SK-N-MC (cell line): ENCODE results near the gene DNAH14.
"Not testable (repeated sequence)": the region's sequence is repeated elsewhere in the genome, so short reads cannot be mapped to it uniquely, and the experiment has no call there.

Experiments
- DNase-seq: peaks from one replicate; pipeline ENCODE4 v3.0.0-alpha.2; 2011; ENCODE audit warnings: low read depth, low spot score
- H3K27ac ChIP-seq: fragments of 200-600 bp; sonication (generic); 2 replicates; pipeline ENCODE4 v1.5.1; 2016; ENCODE audit warnings: mixed run types
- H3K36me3 ChIP-seq: fragments of 200-600 bp; sonication (generic); 2 replicates; pipeline ENCODE4 v1.6.1; 2017; ENCODE audit warnings: antibody characterized with exemption, low read length, mixed read lengths; ENCODE audit not compliant: insufficient read depth
- H3K4me3 ChIP-seq: fragments of 200-600 bp; sonication (generic); 2 replicates; pipeline ENCODE4 v1.5.1; 2016
- H3K9ac ChIP-seq: fragments of 200-600 bp; sonication (generic); 2 replicates; pipeline ENCODE4 v1.8.0; 2017; ENCODE audit warnings: mixed run types, mixed read lengths; ENCODE audit not compliant: insufficient read length
- H3K9me3 ChIP-seq: fragments of 200-600 bp; sonication (generic); 2 replicates; pipeline ENCODE4 v1.6.1; 2017; ENCODE audit warnings: low read depth, mild to moderate bottlenecking, antibody characterized with exemption, low read length, moderate library complexity, mixed read lengths
- EZH2 ChIP-seq: fragments of 200-600 bp; sonication (generic); IDR thresholded peaks from one replicate; pipeline ENCODE4 v1.6.1; 2017; ENCODE audit warnings: antibody characterized with exemption
- FOXP2 ChIP-seq: optimal IDR thresholded peaks from 2 replicates; pipeline ENCODE3; 2011; ENCODE audit warnings: mild to moderate bottlenecking, moderate library complexity; ENCODE audit not compliant: insufficient read depth; ENCODE audit errors: extremely low read length, control extremely low read depth
- POLR2AphosphoS5 ChIP-seq: IDR thresholded peaks from 2 replicates; pipeline ENCODE4 v1.6.1; 2012; ENCODE audit warnings: mild to moderate bottlenecking, low read depth, low read length, borderline replicate concordance

Gene DNAH14

GRCh38 chr1:224998185-224998584 is 68.7 kb downstream of the DNAH14 start:
- DNase-seq: no peak
- H3K4me3 ChIP-seq: no peak overlapping the region
- TF ChIP-seq EZH2 (no peak), POLR2AphosphoS5 (no peak), FOXP2 (no peak)
- H3K9ac ChIP-seq: no peak overlapping the region
- H3K27ac ChIP-seq: no peak overlapping the region
- no peaks in the 10 kb centered on the region for H3K9me3 ChIP-seq
- H3K36me3 ChIP-seq: no peaks in the 10 kb centered on the region

- no peak for DNase-seq
- no peak overlapping the region for H3K9ac ChIP-seq
- no peak overlapping the region for H3K27ac ChIP-seq
- no peaks in the 10 kb centered on the region for H3K36me3 ChIP-seq
- no peaks in the 10 kb centered on the region for H3K9me3 ChIP-seq
- TF ChIP-seq FOXP2: no peak
- TF ChIP-seq EZH2: no peak
- no peak for TF ChIP-seq POLR2AphosphoS5
- no peak overlapping the region for H3K4me3 ChIP-seq
Observed at GRCh38 chr1:225004396-225004795, 74.9 kb downstream of the DNAH14 start.

DNA sequence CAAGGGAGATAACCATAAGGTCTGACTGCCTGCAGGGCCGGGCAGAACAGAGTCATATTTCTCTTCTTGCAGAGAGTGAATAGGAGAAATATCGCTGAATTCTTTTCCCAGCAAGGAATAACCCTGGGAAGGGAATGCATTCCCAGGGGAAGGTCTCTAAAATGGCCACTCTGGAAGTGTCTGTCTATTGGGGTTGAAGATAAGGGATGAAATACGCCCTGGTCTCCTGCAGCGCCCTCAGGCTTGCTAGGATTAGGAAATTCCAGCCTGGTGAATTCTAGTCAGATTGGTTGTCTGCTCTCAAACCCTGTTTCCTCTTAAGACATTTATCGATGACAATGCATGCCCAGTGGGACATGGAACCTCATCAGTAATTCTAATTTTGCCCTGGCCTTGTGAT is 76.9 kb downstream of the DNAH14 start:
- not testable (repeated sequence) for H3K4me3 ChIP-seq, H3K9me3 ChIP-seq, H3K36me3 ChIP-seq, H3K27ac ChIP-seq, H3K9ac ChIP-seq, DNase-seq

GRCh38 chr1:225008050-225008449 is 78.6 kb downstream of the DNAH14 start:
- not testable (repeated sequence) for H3K9ac ChIP-seq, H3K9me3 ChIP-seq, H3K27ac ChIP-seq, DNase-seq, H3K4me3 ChIP-seq, H3K36me3 ChIP-seq

GRCh38 chr1:225021037-225021436 is 91.6 kb downstream of the DNAH14 start:
- DNase-seq: no peak
- H3K36me3 ChIP-seq: no peaks in the 10 kb centered on the region
- H3K9me3 ChIP-seq: no peaks in the 10 kb centered on the region
- H3K4me3 ChIP-seq: no peak overlapping the region
- no peak overlapping the region for H3K27ac ChIP-seq
- no peak for TF ChIP-seq FOXP2
- H3K9ac ChIP-seq: no peak overlapping the region

DNA sequence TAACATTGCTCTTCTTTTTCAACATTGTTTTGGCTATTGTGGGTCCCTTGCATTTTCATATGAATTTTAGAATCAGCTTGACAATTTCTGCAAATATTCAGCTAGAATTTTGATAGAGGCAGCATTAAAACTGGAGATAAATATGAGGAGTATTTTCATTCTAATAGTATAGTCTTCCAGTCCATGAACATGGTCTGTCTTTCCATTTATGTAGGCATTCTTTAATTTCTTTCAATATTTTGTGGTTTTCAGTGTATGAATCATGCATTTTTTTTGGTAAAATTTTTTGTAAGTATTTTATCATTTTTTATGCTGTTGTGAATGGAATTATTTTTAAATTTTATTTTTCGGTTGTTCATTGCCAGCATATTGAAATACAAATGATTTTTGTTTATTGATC is 97.2 kb downstream of the DNAH14 start:
- Histone ChIP-seq H3K4me3 (no peak overlapping the region), H3K27ac (no peak overlapping the region), H3K36me3 (no peaks in the 10 kb centered on the region), H3K9me3 (no peaks in the 10 kb centered on the region), H3K9ac (no peak overlapping the region)
- TF ChIP-seq FOXP2 (no peak), EZH2 (no peak), POLR2AphosphoS5 (no peak)
- no peak for DNase-seq

- H3K36me3 ChIP-seq, H3K9ac ChIP-seq, H3K27ac ChIP-seq, H3K4me3 ChIP-seq, DNase-seq, H3K9me3 ChIP-seq: not testable (repeated sequence)
Observed at GRCh38 chr1:225036441-225036840, 107.0 kb downstream of the DNAH14 start.

DNA sequence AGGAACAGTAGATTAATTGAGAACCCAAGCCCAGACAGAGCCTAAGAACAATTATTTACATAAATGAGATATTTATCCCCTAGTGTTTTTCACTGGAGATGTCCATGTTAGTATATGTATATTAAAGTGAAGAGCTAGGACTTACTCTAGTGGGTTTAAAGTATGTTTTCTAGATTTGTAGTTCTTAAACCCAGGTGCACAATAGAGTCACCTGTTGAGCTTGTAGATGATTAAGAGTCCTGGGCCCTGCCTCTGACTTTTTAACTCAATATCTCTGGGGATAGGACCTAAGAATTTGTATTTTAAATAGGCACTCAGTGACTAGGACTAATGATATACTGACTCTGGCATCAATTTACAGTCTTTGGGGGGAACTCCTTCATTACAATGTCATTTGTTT is 112.8 kb downstream of the DNAH14 start:
- Histone ChIP-seq H3K36me3 (no peaks in the 10 kb centered on the region), H3K9ac (no peak overlapping the region), H3K27ac (no peak overlapping the region), H3K4me3 (no peak overlapping the region), H3K9me3 (no peaks in the 10 kb centered on the region)
- TF ChIP-seq POLR2AphosphoS5: no peak
- no peak for TF ChIP-seq FOXP2
- TF ChIP-seq EZH2: no peak
- DNase-seq: no peak

DNA sequence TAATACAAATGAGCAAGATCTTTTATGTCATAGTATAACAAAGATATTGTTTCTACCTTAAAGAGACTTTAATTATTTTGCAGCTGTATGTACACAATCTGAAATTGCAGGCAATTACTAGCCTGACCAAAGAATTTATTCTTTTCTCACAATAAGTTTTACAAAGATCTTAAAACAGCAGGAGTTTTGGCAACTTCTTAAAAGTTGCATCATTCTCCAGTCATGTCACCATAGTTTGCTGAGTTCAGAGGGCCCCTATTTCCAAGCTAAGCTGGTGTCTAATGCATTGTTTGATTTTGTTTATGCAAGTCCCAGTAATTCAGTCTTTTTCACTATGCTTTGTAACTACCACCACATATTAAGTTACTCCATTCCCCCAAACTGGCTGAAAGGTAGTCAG is 114.8 kb downstream of the DNAH14 start:
- Histone ChIP-seq H3K36me3 (no peaks in the 10 kb centered on the region), H3K9me3 (no peaks in the 10 kb centered on the region), H3K27ac (no peak overlapping the region), H3K4me3 (no peak overlapping the region), H3K9ac (no peak overlapping the region)
- DNase-seq: peak; percentile 8
- TF ChIP-seq FOXP2 (no peak), POLR2AphosphoS5 (no peak), EZH2 (no peak)

- Histone ChIP-seq H3K9me3 (no peaks in the 10 kb centered on the region), H3K36me3 (no peaks in the 10 kb centered on the region), H3K27ac (no peak overlapping the region), H3K4me3 (no peak overlapping the region), H3K9ac (no peak overlapping the region)
- no peak for DNase-seq
- TF ChIP-seq EZH2: no peak
- no peak for TF ChIP-seq FOXP2
- no peak for TF ChIP-seq POLR2AphosphoS5
Observed at GRCh38 chr1:225049594-225049993, 120.1 kb downstream of the DNAH14 start.
